ENCODE data around the gene PLSCR3. TPM values are rescaled to one million over a fixed set of nuclear protein-coding genes. Genes with fewer than 3 reads are reported as not detected.

Gene PLSCR3
- total RNA-seq, 1 experiment from 2014 or later: 31.5 TPM

- no peak overlapping the region for H2BK20ac ChIP-seq (ENCODE audit: low read depth, low read length, poor library complexity, severe bottlenecking)
- H2BK15ac ChIP-seq (ENCODE audit: low read depth, low read length): no peak overlapping the region
- no CpG with 5 or more reads among the region's 1 CpG for WGBS (ENCODE audit: extremely low coverage, insufficient read length, low lambda C conversion rate)
- no peaks in the 10 kb centered on the region; a peak in 1 of 5 replicates for H3K9me3 Mint-ChIP-seq
- no peak overlapping the region for H3K23ac ChIP-seq (ENCODE audit: insufficient read length, low read depth, low read length)
- no peaks in the 10 kb centered on the region; the same call in 1 of the 2 replicates for H3K27me3 ChIP-seq (ENCODE audit: insufficient read depth, low read length)
- peaks cover 17% of the 10 kb centered on the region for H3K27me3 Mint-ChIP-seq (ENCODE audit: low read depth)
- no peaks in the 10 kb centered on the region for H3K79me2 ChIP-seq (ENCODE audit: insufficient read depth, low read length)
- H2AFZ ChIP-seq (ENCODE audit: low read length): no peak overlapping the region
- no peak overlapping the region for H3K56ac ChIP-seq (ENCODE audit: insufficient read length, low read depth, low read length)
- no peaks in the 10 kb centered on the region for H3K79me1 ChIP-seq (ENCODE audit: insufficient read depth, low read depth, low read length, poor library complexity, severe bottlenecking)
- H3K4me3 Mint-ChIP-seq: no peak overlapping the region
- H4K5ac ChIP-seq (ENCODE audit: insufficient read length, low read depth, low read length): no peak overlapping the region
- H3K36me3 Mint-ChIP-seq (ENCODE audit: insufficient read depth in 1 of 3, low read depth in 3 of 3): no peaks in the 10 kb centered on the region
- H3T11ph ChIP-seq (ENCODE audit: low read length): no peak overlapping the region
- H2AK5ac ChIP-seq (ENCODE audit: insufficient read length, low read length): no peak overlapping the region
- TF ChIP-seq CTCF (conservative IDR thresholded peaks at IDR 0.05): no peak
- H3K27ac ChIP-seq (ENCODE audit: insufficient read length, low read depth, low read length): no peak overlapping the region
- no peak overlapping the region for H3K4me2 ChIP-seq (ENCODE audit: insufficient read depth, insufficient read length, low read length)
- H3K4me1 ChIP-seq (ENCODE audit: insufficient read depth, low read length): no peaks in the 10 kb centered on the region
- no peak for DNase-seq
- no peak overlapping the region for H4K8ac ChIP-seq (replicated peaks; ENCODE audit: insufficient read length, low read depth, low read length)
- no peak overlapping the region for H3K9ac ChIP-seq (ENCODE audit: extremely low read depth, insufficient read length, low read length)
- H3K9me3 ChIP-seq (ENCODE audit: control insufficient read depth, low read depth, low read length): no peaks in the 10 kb centered on the region
- no peak overlapping the region for H4K91ac ChIP-seq (ENCODE audit: insufficient read length, low read depth, low read length)
- no peaks in the 10 kb centered on the region for H4K20me1 ChIP-seq (ENCODE audit: control insufficient read depth, insufficient read depth, insufficient read length)
- no peak overlapping the region for H3K4ac ChIP-seq (ENCODE audit: low read depth, low read length)
- no peak overlapping the region for H3K14ac ChIP-seq (ENCODE audit: insufficient read depth, low read length)
- H3K18ac ChIP-seq (ENCODE audit: insufficient read length, low read depth, low read length): no peak overlapping the region
- H3K27ac Mint-ChIP-seq: no peak overlapping the region
- no peak overlapping the region for H2BK12ac ChIP-seq (ENCODE audit: insufficient read length, low read depth, low read length)
- H2BK5ac ChIP-seq (ENCODE audit: insufficient read length, low read length): no peak overlapping the region
- H3K4me1 Mint-ChIP-seq: peaks cover 3% of the 10 kb centered on the region in 2 experiments; a peak in 3 of 4 replicates
- peaks cover 6% of the 10 kb centered on the region for H3K23me2 ChIP-seq (ENCODE audit: insufficient read length, low read depth, low read length, poor library complexity, severe bottlenecking)
- H2BK120ac ChIP-seq (ENCODE audit: low read depth, low read length, poor library complexity, severe bottlenecking): no peak overlapping the region
These were observed 36.9 kb upstream of the PLSCR3 start for GRCh38 chr17:7431231-7431630.

Data from H9 (cell line).